IPS-NIHi7 (cell line): ENCODE measurements around the gene TTC23.
A peak's percentile ranks its signal among the peaks of the same experiment; 100 is the strongest.
"Not testable (repeated sequence)": the region's sequence is repeated elsewhere in the genome, so short reads cannot be mapped to it uniquely, and the experiment has no call there.

Experiments
- DNase-seq: peaks from one replicate; pipeline ENCODE4 v3.0.0; 2012; ENCODE audit warnings: mixed read lengths; ENCODE audit errors: extremely low spot score

TTC23 gene

GRCh38 chr15:99250001-99250400 is 620 bp upstream of the TTC23 start:
- no peak for DNase-seq

- no peak for DNase-seq
Observed at GRCh38 chr15:99248000-99248715, 1.2 kb downstream of the TTC23 start.

GRCh38 chr15:99247062-99247461 is 2.3 kb downstream of the TTC23 start:
- DNase-seq, result no peak

- no peak for DNase-seq
Observed at GRCh38 chr15:99244306-99244705, 5.1 kb downstream of the TTC23 start.

- DNase-seq, result no peak
Observed at GRCh38 chr15:99241752-99242151, 7.6 kb downstream of the TTC23 start.

- DNase-seq, result no peak
Observed at GRCh38 chr15:99239545-99240198, 9.7 kb downstream of the TTC23 start.

- no peak for DNase-seq
Observed at GRCh38 chr15:99238849-99239248, 10.5 kb downstream of the TTC23 start.

- not testable (repeated sequence) for DNase-seq
Observed at GRCh38 chr15:99234160-99234559, 15.2 kb downstream of the TTC23 start.

- no peak for DNase-seq
Observed at GRCh38 chr15:99232740-99233139, 16.6 kb downstream of the TTC23 start.

- no peak for DNase-seq
Observed at GRCh38 chr15:99230867-99231266, 18.5 kb downstream of the TTC23 start.

GRCh38 chr15:99228120-99228770 is 21.1 kb downstream of the TTC23 start:
- no peak for DNase-seq

- no peak for DNase-seq
Observed at GRCh38 chr15:99226802-99227201, 22.6 kb downstream of the TTC23 start.

- no peak for DNase-seq
Observed at GRCh38 chr15:99224372-99225214, 24.8 kb downstream of the TTC23 start.

- peak; percentile 72 for DNase-seq
Observed at GRCh38 chr15:99213187-99213811, 36.1 kb downstream of the TTC23 start.

GRCh38 chr15:99212406-99212805 is 37.0 kb downstream of the TTC23 start:
- peak; percentile 27 for DNase-seq

- no peak for DNase-seq
Observed at GRCh38 chr15:99211926-99212325, 37.5 kb downstream of the TTC23 start.

- no peak for DNase-seq
Observed at GRCh38 chr15:99210334-99210733, 39.0 kb downstream of the TTC23 start.

- DNase-seq, result no peak
Observed at GRCh38 chr15:99209326-99209725, 40.1 kb downstream of the TTC23 start.

- DNase-seq, result no peak
Observed at GRCh38 chr15:99207672-99208071, 41.7 kb downstream of the TTC23 start.

- no peak for DNase-seq
Observed at GRCh38 chr15:99202176-99202552, 47.2 kb downstream of the TTC23 start.

- no peak for DNase-seq
Observed at GRCh38 chr15:99201408-99202175, 47.8 kb downstream of the TTC23 start.
